ENCODE measurements around the gene PTPRM. TPM values are rescaled to one million over a fixed set of nuclear protein-coding genes. Genes with fewer than 3 reads are reported as not detected.

PTPRM gene
- total RNA-seq, result 27.7 and 87.1 TPM in 2 replicates

GRCh38 chr18:7566567-7567473 is at the start of gene PTPRM:
Gene PTPRM, plus strand, starts transcription at chr18:7567316. Its CDS starts 503 bp downstream, at chr18:7567819.

All from nasal cavity respiratory epithelium epithelial cell of viscerocranial mucosa (primary cell).